Body of pancreas (tissue), 4 donors: ENCODE data around the gene CAMK1D. TPM values are rescaled to one million over a fixed set of nuclear protein-coding genes. Genes with fewer than 3 reads are reported as not detected.

Experiments
- ATAC-seq: fragments of 150-250 bp; one replicate; pipeline ENCODE4 v1.9.1; 2016
- DNase-seq, 4 donors: peaks; one replicate each; pipeline ENCODE4 v3.0.0-alpha.2; 2019
- H3K27ac ChIP-seq, 4 donors: fragments of 200-600 bp; sonication (generic); 1 replicate in 3 of 4; 2 replicates in 1 of 4; pipeline versions ENCODE4 v1.5.1 to v1.6.1; 2016 to 2019; ENCODE audit warnings: mild to moderate bottlenecking in 1 of 4, mixed read lengths in 1 of 4, moderate library complexity in 1 of 4
- H3K27me3 ChIP-seq, 2 donors: fragments of 200-600 bp; sonication (generic); one replicate each; pipeline ENCODE4 v1.6.0; 2016; ENCODE audit warnings: mild to moderate bottlenecking in 1 of 2
- H3K36me3 ChIP-seq, 2 donors: fragments of 200-600 bp; sonication (generic); replicated peaks in 1 of 2; 2 replicates each; pipeline ENCODE4 v1.5.1; 2016; ENCODE audit warnings: low read depth in 2 of 2; ENCODE audit not compliant: insufficient read depth in 1 of 2
- H3K4me1 ChIP-seq: fragments of 200-600 bp; sonication (generic); one replicate; pipeline ENCODE4 v1.6.0; 2016
- H3K4me3 ChIP-seq, 2 donors: fragments of 200-600 bp; sonication (generic); 1 replicate in 1 of 2; 2 replicates in 1 of 2; pipeline ENCODE4 v1.5.1; 2016 to 2019
- H3K9me3 ChIP-seq, 3 donors: fragments of 200-600 bp; sonication (generic); 1 replicate in 2 of 3; 2 replicates in 1 of 3; pipeline ENCODE4 v1.5.1; 2016
- POLR2A ChIP-seq, 3 donors: fragments of 450-650 bp; IDR thresholded peaks; one replicate each; pipeline ENCODE4 v1.6.1; 2016; ENCODE audit warnings: antibody characterized with exemption in 3 of 3, mild to moderate bottlenecking in 2 of 3
- WGBS, 2 donors: methylation state at CpG; one replicate each; pipeline ENCODE4 v1.1.5; 2017; 5-methylcytosine and 5-hydroxymethylcytosine counted together
- intact Hi-C: fragments of 100-400 bp; cut with DNase I; formaldehyde crosslinking; loops from one replicate; pipeline ENCODE4 v1.15.1; 2023
- total RNA-seq, 2 donors: library from RNA; depleted of rRNA; stranded (reverse); fragments of >200 nt; gene quantifications; one replicate each; pipeline ENCODE4 v1.1.0, GENCODE V29; 2016
- TF ChIP-seq, protein P1 (sequence below), 7 experiments: fragments of 450-650 bp in 4 of 7; fragments of 200-600 bp in 3 of 7; sonication (generic) in 3 of 7; IDR thresholded peaks; one replicate each; pipeline ENCODE4 v1.5.1; 2016 to 2019; ENCODE audit warnings: antibody characterized with exemption in 7 of 7

CAMK1D gene
- total RNA-seq, 2 donors from 2014 or later, result 12.5 to 14.2 TPM

DNA sequence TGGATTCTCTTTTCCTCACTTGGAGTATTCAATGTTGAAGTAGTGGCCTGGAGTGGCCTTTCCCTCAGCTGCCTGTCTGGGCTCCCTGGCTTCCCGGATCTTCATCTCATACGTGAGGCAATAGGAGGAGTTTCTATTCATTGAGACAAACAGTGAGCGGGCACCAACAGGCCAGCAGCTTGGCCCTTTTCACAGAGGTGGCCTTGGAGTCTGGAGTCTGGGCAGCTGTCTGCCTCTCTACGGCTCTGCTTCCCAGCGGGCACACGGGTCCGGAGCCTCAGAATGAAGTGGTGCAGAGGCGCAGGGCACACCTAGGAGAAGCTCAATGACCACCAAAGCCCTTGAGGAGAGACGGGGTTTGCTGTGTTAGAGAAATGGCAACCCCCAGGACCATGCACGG, 482.7 kb downstream of the CAMK1D start:
- H3K27ac ChIP-seq, result no peak overlapping the region
- no peaks in the 10 kb centered on the region for H3K36me3 ChIP-seq
- WGBS, 2 donors, result 48 to 57% methylated on average over 9 to 10 of the region's 10 CpGs
- ATAC-seq (peak; percentile 42), DNase-seq (peak in 3 of 4 donors; percentile 17 to 58 (median 19))
- H3K27me3 ChIP-seq, result no peaks in the 10 kb centered on the region
- no peak overlapping the region for H3K4me3 ChIP-seq
- peaks cover 4% of the 10 kb centered on the region for H3K4me1 ChIP-seq
- no peaks in the 10 kb centered on the region for H3K9me3 ChIP-seq
- intact Hi-C loops, result no loop called here
- TF ChIP-seq, protein P1, sequence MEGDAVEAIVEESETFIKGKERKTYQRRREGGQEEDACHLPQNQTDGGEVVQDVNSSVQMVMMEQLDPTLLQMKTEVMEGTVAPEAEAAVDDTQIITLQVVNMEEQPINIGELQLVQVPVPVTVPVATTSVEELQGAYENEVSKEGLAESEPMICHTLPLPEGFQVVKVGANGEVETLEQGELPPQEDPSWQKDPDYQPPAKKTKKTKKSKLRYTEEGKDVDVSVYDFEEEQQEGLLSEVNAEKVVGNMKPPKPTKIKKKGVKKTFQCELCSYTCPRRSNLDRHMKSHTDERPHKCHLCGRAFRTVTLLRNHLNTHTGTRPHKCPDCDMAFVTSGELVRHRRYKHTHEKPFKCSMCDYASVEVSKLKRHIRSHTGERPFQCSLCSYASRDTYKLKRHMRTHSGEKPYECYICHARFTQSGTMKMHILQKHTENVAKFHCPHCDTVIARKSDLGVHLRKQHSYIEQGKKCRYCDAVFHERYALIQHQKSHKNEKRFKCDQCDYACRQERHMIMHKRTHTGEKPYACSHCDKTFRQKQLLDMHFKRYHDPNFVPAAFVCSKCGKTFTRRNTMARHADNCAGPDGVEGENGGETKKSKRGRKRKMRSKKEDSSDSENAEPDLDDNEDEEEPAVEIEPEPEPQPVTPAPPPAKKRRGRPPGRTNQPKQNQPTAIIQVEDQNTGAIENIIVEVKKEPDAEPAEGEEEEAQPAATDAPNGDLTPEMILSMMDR (IDR thresholded peaks at IDR 0.05), result no peak
- TF ChIP-seq POLR2A (IDR thresholded peaks at IDR 0.05), result no peak

DNA sequence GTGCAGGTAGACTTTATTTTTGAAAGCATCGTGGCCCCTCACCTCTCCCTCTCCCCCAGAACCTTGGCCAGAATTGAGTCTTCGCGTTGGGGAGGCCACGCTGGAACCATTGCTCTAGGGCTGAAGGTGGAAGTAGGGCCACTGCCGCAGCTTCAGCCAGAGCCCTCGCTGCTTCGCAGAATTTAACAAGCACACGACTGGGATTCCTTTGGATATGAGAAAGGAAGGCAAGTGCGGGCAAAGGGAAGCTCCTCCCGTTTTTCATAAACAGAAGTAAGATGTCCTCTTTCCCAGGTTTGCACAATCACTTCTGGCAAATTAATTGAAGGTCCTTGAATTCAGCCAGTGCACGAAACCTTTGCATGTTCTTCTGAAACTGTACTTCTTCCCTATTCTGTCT, 484.1 kb downstream of the CAMK1D start:
- Histone ChIP-seq H3K36me3 (no peaks in the 10 kb centered on the region), H3K4me1 (peaks cover 4% of the 10 kb centered on the region), H3K27ac (no peak overlapping the region), H3K4me3 (no peak overlapping the region), H3K9me3 (no peaks in the 10 kb centered on the region), H3K27me3 (no peaks in the 10 kb centered on the region)
- DNase-seq (no peak), ATAC-seq (no peak)
- intact Hi-C loops, result no loop called here
- WGBS, 2 donors, result 86 to 93% methylated on average over 11 of the region's 11 CpGs
- TF ChIP-seq POLR2A (IDR thresholded peaks at IDR 0.05), result no peak
- TF ChIP-seq, protein P1 (IDR thresholded peaks at IDR 0.05), result no peak

DNA sequence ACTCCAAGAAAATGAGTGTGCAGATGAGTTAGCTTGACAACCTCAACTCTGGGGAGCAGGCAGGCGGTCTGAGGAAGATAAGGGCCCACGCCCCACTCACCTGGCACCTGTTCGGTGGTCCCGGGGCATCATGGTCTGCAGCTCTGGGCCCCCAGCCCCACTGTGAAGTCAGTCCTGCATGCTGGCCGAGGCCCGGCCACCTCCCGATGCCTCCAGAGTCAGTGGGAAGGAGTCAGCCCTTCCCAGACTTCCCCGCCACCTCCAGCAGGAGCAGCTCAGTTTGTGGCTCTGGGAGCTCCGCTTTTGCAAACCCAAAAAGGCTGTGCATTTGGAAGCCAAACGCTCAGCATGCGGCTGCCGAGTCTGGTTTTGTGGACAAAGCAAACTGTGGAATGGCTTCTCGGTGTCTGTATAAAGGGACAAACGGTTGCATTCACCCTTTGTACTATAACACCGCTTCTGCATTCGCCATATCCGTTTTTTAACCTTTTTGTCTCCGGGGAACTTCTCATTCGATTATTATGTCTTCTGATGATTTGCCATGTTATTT, 484.8 kb downstream of the CAMK1D start:
- TF ChIP-seq, protein P1 (IDR thresholded peaks at IDR 0.05), result no peak
- no peak for TF ChIP-seq POLR2A (IDR thresholded peaks at IDR 0.05)
- H3K4me1 ChIP-seq, result peaks cover 4% of the 10 kb centered on the region
- no peaks in the 10 kb centered on the region for H3K36me3 ChIP-seq
- H3K27ac ChIP-seq, result no peak overlapping the region
- WGBS, 2 donors, result 89% methylated on average over 12 to 19 of the region's 19 CpGs
- no peaks in the 10 kb centered on the region for H3K9me3 ChIP-seq
- intact Hi-C loops, result no loop called here
- H3K27me3 ChIP-seq, result no peaks in the 10 kb centered on the region
- no peak overlapping the region for H3K4me3 ChIP-seq
- ATAC-seq, result no peak
- no peak for DNase-seq

DNA sequence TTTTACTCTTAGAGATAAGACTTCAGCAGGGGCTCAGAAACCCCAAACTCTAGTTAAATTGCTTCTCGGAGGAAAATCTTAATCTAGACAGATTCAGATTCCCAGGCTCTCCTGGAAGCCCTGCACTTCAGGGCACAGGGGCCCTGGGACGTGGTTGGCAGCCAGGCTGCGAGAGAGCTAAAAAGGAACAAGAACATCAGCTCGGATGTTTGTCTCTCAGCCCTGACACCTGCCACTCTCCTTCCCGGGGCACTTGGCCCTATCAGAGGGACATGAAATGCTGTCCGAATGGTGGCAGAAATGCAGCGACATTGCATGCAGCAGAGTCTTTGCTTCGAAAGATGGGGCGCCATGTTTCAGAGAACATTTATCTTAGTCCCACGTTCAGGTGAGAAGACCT, 485.4 kb downstream of the CAMK1D start:
- 70 to 82% methylated on average over 10 of the region's 10 CpGs for WGBS, 2 donors
- Histone ChIP-seq H3K4me1 (peaks cover 4% of the 10 kb centered on the region), H3K36me3 (no peaks in the 10 kb centered on the region), H3K27me3 (no peaks in the 10 kb centered on the region), H3K9me3 (no peaks in the 10 kb centered on the region), H3K4me3 (no peak overlapping the region), H3K27ac (no peak overlapping the region)
- DNase-seq (no peak), ATAC-seq (no peak)
- intact Hi-C loops, result no loop called here
- TF ChIP-seq, protein P1 (IDR thresholded peaks at IDR 0.05), result no peak
- TF ChIP-seq POLR2A (IDR thresholded peaks at IDR 0.05), result no peak

DNA sequence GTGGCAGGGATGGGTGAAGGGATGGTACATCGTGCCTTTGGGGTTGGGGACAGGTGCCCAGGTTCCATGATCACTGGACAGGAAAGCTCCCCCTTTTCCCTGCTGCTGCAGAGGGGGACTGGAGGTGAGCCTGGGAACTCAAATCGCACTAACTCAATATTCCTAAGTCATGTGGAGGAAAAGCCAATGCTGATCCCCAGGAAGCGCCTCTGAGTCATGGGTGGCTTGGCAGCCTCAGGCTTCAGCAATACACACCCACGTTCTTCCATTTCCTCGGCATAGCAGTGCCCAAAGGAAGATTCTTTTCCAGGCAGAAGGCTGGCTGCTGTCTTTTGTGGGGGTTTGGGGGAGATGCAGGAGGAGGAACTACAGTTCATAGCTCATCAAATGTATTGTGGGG, 486.4 kb downstream of the CAMK1D start:
- intact Hi-C loops, result no loop called here
- TF ChIP-seq POLR2A (IDR thresholded peaks at IDR 0.05), result no peak
- TF ChIP-seq, protein P1 (IDR thresholded peaks at IDR 0.05), result no peak
- no peak for ATAC-seq

More for the DNA sequence above, 486.4 kb downstream of the CAMK1D start:
- Histone ChIP-seq H3K27ac (no peak overlapping the region), H3K4me1 (peaks cover 4% of the 10 kb centered on the region), H3K36me3 (no peaks in the 10 kb centered on the region), H3K9me3 (no peaks in the 10 kb centered on the region), H3K4me3 (no peak overlapping the region), H3K27me3 (no peaks in the 10 kb centered on the region)
- 61 to 84% methylated on average over 3 to 5 of the region's 5 CpGs for WGBS, 2 donors
- DNase-seq, result no peak
